Smooth muscle cell of trachea (primary cell): ENCODE measurements around the gene ADARB1. TPM values are rescaled to one million over a fixed set of nuclear protein-coding genes. Genes with fewer than 3 reads are reported as not detected.

ENCODE experiments used
- total RNA-seq: library from RNA; depleted of rRNA; stranded (reverse); fragments of >200 nt; gene quantifications from 2 replicates; pipeline ENCODE4 v1.2.1, GENCODE V29; 2014

Gene ADARB1
- 2.3 and 4.0 TPM in 2 replicates for total RNA-seq

GRCh38 chr21:45074048-45074817 lies at the start of gene ADARB1:
Gene ADARB1, plus strand, starts transcription at chr21:45074580. Its CDS starts 97,077 bp downstream, at chr21:45171657.

Other genes starting within 250 kb of the ADARB1 start
- 253 and 305 TPM in 2 replicates for gene PTTG1IP, start 200.9 kb upstream of the ADARB1 start, total RNA-seq
- not detected in 2 replicates for gene ITGB2, start 153.7 kb upstream of the ADARB1 start, total RNA-seq
- 12.6 and 13.4 TPM in 2 replicates for gene SLX9, start 134.6 kb upstream of the ADARB1 start, total RNA-seq
- gene POFUT2, start 213.3 kb downstream of the ADARB1 start, total RNA-seq: 47.6 and 75.9 TPM in 2 replicates